H9 (cell line): Measurements from ENCODE around the gene ZSWIM4. TPM values are rescaled to one million over a fixed set of nuclear protein-coding genes. Genes with fewer than 3 reads are reported as not detected.

ENCODE experiments used
- DNase-seq: peaks from one replicate; pipeline ENCODE4 v3.0.0-alpha.2; 2017
- H2AFZ ChIP-seq: one replicate; pipeline ENCODE4 v1.6.1; 2013; ENCODE audit warnings: mild to moderate bottlenecking, low read length, control low read depth, moderate library complexity
- H2AK5ac ChIP-seq: 2 replicates; pipeline ENCODE4 v1.6.1; 2013; ENCODE audit warnings: low read length, control low read depth, mixed read lengths; ENCODE audit not compliant: insufficient read length
- H2BK120ac ChIP-seq: one replicate; pipeline ENCODE4 v1.6.1; 2013; ENCODE audit warnings: low read depth, mild to moderate bottlenecking, low read length, control low read depth, inconsistent platforms; ENCODE audit not compliant: poor library complexity, severe bottlenecking
- H2BK12ac ChIP-seq: 2 replicates; pipeline ENCODE4 v1.6.1; 2013; ENCODE audit warnings: low read length, control low read depth, mixed read lengths, low read depth; ENCODE audit not compliant: insufficient read length
- H2BK15ac ChIP-seq: 2 replicates; pipeline ENCODE4 v1.6.1; 2013; ENCODE audit warnings: low read depth, low read length, control low read depth
- H2BK20ac ChIP-seq: one replicate; pipeline ENCODE4 v1.6.1; 2013; ENCODE audit warnings: low read depth, mild to moderate bottlenecking, low read length, control low read depth, inconsistent platforms; ENCODE audit not compliant: poor library complexity, severe bottlenecking
- H2BK5ac ChIP-seq: 2 replicates; pipeline ENCODE4 v1.6.1; 2013; ENCODE audit warnings: low read length, control low read depth, mixed read lengths; ENCODE audit not compliant: insufficient read length
- H3K14ac ChIP-seq: 2 replicates; pipeline ENCODE4 v1.6.1; 2013; ENCODE audit warnings: low read length, control low read depth; ENCODE audit not compliant: insufficient read depth
- H3K18ac ChIP-seq: 2 replicates; pipeline ENCODE4 v1.6.1; 2013; ENCODE audit warnings: low read depth, mild to moderate bottlenecking, mixed read lengths, low read length, control low read depth; ENCODE audit not compliant: insufficient read length
- H3K23ac ChIP-seq: 2 replicates; pipeline ENCODE4 v1.6.1; 2013; ENCODE audit warnings: low read length, control low read depth, mixed read lengths, low read depth; ENCODE audit not compliant: insufficient read length
- H3K23me2 ChIP-seq: 2 replicates; pipeline ENCODE4 v1.6.1; 2013; ENCODE audit warnings: low read depth, mild to moderate bottlenecking, mixed read lengths, low read length, control low read depth; ENCODE audit not compliant: insufficient read length, poor library complexity, severe bottlenecking
- H3K27ac ChIP-seq: 2 replicates; pipeline ENCODE4 v1.5.1; 2013; ENCODE audit warnings: low read length, control low read depth, mixed read lengths, low read depth; ENCODE audit not compliant: insufficient read length
- H3K27me3 ChIP-seq: 2 replicates; pipeline ENCODE4 v1.6.1; 2013; ENCODE audit warnings: low read length, control low read depth, inconsistent platforms; ENCODE audit not compliant: insufficient read depth
- H3K4ac ChIP-seq: 2 replicates; pipeline ENCODE4 v1.6.1; 2013; ENCODE audit warnings: low read depth, mild to moderate bottlenecking, control low read depth, inconsistent platforms, low read length, moderate library complexity
- H3K4me1 ChIP-seq: 2 replicates; pipeline ENCODE4 v1.6.1; 2013; ENCODE audit warnings: low read length, control low read depth, inconsistent platforms; ENCODE audit not compliant: insufficient read depth
- H3K4me2 ChIP-seq: 2 replicates; pipeline ENCODE4 v1.6.1; 2013; ENCODE audit warnings: low read length, control low read depth, mixed read lengths; ENCODE audit not compliant: insufficient read length, insufficient read depth
- H3K56ac ChIP-seq: 2 replicates; pipeline ENCODE4 v1.6.1; 2013; ENCODE audit warnings: low read depth, mild to moderate bottlenecking, mixed read lengths, low read length, control low read depth; ENCODE audit not compliant: insufficient read length
- H3K79me1 ChIP-seq: 2 replicates; pipeline ENCODE4 v1.6.1; 2013; ENCODE audit warnings: low read depth, mild to moderate bottlenecking, moderate library complexity, low read length, control low read depth, inconsistent platforms; ENCODE audit not compliant: insufficient read depth, poor library complexity, severe bottlenecking
- H3K79me2 ChIP-seq: 2 replicates; pipeline ENCODE4 v1.6.1; 2013; ENCODE audit warnings: low read length, control low read depth, inconsistent platforms; ENCODE audit not compliant: insufficient read depth
- H3K9ac ChIP-seq: 2 replicates; pipeline ENCODE4 v1.6.1; 2013; ENCODE audit warnings: low read length, control low read depth, mixed read lengths; ENCODE audit not compliant: insufficient read length; ENCODE audit errors: extremely low read depth
- H3K9me3 ChIP-seq: one replicate; pipeline ENCODE4 v1.6.1; 2013; ENCODE audit warnings: low read depth, low read length, inconsistent platforms; ENCODE audit not compliant: control insufficient read depth
- H3T11ph ChIP-seq: one replicate; pipeline ENCODE4 v1.6.1; 2013; ENCODE audit warnings: mild to moderate bottlenecking, low read length, control low read depth, inconsistent platforms
- H4K20me1 ChIP-seq: one replicate; pipeline ENCODE4 v1.6.1; 2013; ENCODE audit not compliant: control insufficient read depth, insufficient read length, insufficient read depth
- H4K5ac ChIP-seq: 2 replicates; pipeline ENCODE4 v1.6.1; 2013; ENCODE audit warnings: low read depth, mild to moderate bottlenecking, mixed read lengths, low read length, control low read depth; ENCODE audit not compliant: insufficient read length
- H4K8ac ChIP-seq: replicated peaks from 2 replicates; pipeline ENCODE4 v1.6.1; 2013; ENCODE audit warnings: low read length, control low read depth, mixed read lengths, low read depth; ENCODE audit not compliant: insufficient read length
- H4K91ac ChIP-seq: 2 replicates; pipeline ENCODE4 v1.6.1; 2013; ENCODE audit warnings: low read depth, mild to moderate bottlenecking, moderate library complexity, mixed read lengths, low read length, control low read depth; ENCODE audit not compliant: insufficient read length
- H3K27ac Mint-ChIP-seq, 3 experiments: 2 replicates in 2 of 3; 3 replicates in 1 of 3; pipeline ENCODE4 v1.8.0; 2020 to 2021; ENCODE audit warnings: mixed read lengths in 3 of 3, mild to moderate bottlenecking in 1 of 3, moderate library complexity in 1 of 3
- H3K27me3 Mint-ChIP-seq: 2 replicates; pipeline ENCODE4 v1.8.0; 2021; ENCODE audit warnings: low read depth, mild to moderate bottlenecking, moderate library complexity, mixed read lengths
- H3K36me3 Mint-ChIP-seq, 3 experiments: 2 replicates in 2 of 3; 3 replicates in 1 of 3; pipeline ENCODE4 v1.8.0; 2020 to 2021; ENCODE audit warnings: low read depth in 3 of 3, mixed read lengths in 3 of 3; ENCODE audit not compliant: insufficient read depth in 1 of 3
- H3K4me1 Mint-ChIP-seq, 2 experiments: 2 replicates each; pipeline ENCODE4 v1.8.0; 2020; ENCODE audit warnings: mixed read lengths in 2 of 2
- H3K4me3 Mint-ChIP-seq, 2 experiments: 2 replicates in 1 of 2; 3 replicates in 1 of 2; pipeline ENCODE4 v1.8.0; 2020 to 2021; ENCODE audit warnings: mild to moderate bottlenecking in 2 of 2, mixed read lengths in 2 of 2, moderate library complexity in 1 of 2
- H3K9me3 Mint-ChIP-seq, 2 experiments: 2 replicates in 1 of 2; 3 replicates in 1 of 2; pipeline ENCODE4 v1.8.0; 2020; ENCODE audit warnings: mild to moderate bottlenecking in 2 of 2, mixed read lengths in 2 of 2, moderate library complexity in 1 of 2
- WGBS: extraction: QIAGEN DNeasy Blood & Tissue Kit; methylation state at CpG from one replicate; pipeline ENCODE4 v1.1.7; 2013; ENCODE audit warnings: missing lambda C conversion rate, low lambda C conversion rate, mixed read lengths; ENCODE audit not compliant: insufficient read length; ENCODE audit errors: extremely low coverage; 5-methylcytosine and 5-hydroxymethylcytosine counted together
- total RNA-seq: library from RNA; stranded (reverse); gene quantifications from 2 replicates; pipeline ENCODE4 v1.2.1, GENCODE V29; 2021
- TF ChIP-seq, protein P1 (sequence below): fragments of 200-600 bp; sonication (generic); conservative IDR thresholded peaks from 3 replicates; pipeline ENCODE4 v1.8.0; 2021; ENCODE audit warnings: antibody characterized with exemption, mild to moderate bottlenecking

Gene ZSWIM4
- total RNA-seq, 1 experiment from 2014 or later: 50.7 TPM

DNA sequence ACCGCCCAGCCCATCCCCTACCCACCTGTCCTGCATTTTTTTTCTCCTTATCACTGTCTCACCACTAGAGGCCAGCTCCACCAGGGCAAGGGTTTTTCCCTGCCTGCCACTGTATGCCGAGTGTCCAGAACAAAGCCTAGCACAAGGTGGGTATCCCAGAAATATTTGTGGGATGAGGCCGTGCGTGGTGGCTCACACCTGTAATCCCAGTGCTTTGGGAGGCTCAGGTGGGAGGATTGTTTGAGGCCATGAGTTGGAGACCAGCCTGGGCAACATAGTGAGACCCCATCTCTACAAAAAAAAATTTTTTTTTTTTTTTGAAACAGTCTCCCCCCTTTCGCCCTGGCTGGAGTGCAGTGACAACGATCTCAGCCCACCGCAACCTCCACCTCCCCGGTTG, 33.8 kb upstream of the ZSWIM4 start:
- H2BK15ac ChIP-seq: no peak overlapping the region
- peaks cover 1% of the 10 kb centered on the region for H3K27me3 Mint-ChIP-seq
- no peak overlapping the region for H3T11ph ChIP-seq
- peaks cover 13 to 59% (median 56%) of the 10 kb centered on the region in 3 experiments; a peak in 6 of 7 replicates for H3K36me3 Mint-ChIP-seq
- H3K4me1 ChIP-seq: no peaks in the 10 kb centered on the region; the same call in 1 of the 2 replicates
- H2AFZ ChIP-seq: no peak overlapping the region
- H3K27ac ChIP-seq: no peak overlapping the region
- no peak overlapping the region for H3K18ac ChIP-seq
- H3K56ac ChIP-seq: no peak overlapping the region
- DNase-seq: no peak
- H2BK120ac ChIP-seq: no peak overlapping the region
- H3K23me2 ChIP-seq: peaks cover 4% of the 10 kb centered on the region
- no peaks in the 10 kb centered on the region for H4K20me1 ChIP-seq
- no peak overlapping the region for H3K27ac Mint-ChIP-seq
- H3K79me2 ChIP-seq: no peaks in the 10 kb centered on the region
- H3K4me1 Mint-ChIP-seq: peaks cover 6 to 8% of the 10 kb centered on the region in 2 experiments
- WGBS: no CpG with 5 or more reads among the region's 8 CpGs
- H3K4ac ChIP-seq: no peak overlapping the region
- no peak overlapping the region for H4K91ac ChIP-seq
- H2BK12ac ChIP-seq: no peak overlapping the region
- no peaks in the 10 kb centered on the region for H3K9me3 ChIP-seq
- no peak overlapping the region for H2BK5ac ChIP-seq
- H3K9me3 Mint-ChIP-seq: no peaks in the 10 kb centered on the region
- TF ChIP-seq, protein P1, sequence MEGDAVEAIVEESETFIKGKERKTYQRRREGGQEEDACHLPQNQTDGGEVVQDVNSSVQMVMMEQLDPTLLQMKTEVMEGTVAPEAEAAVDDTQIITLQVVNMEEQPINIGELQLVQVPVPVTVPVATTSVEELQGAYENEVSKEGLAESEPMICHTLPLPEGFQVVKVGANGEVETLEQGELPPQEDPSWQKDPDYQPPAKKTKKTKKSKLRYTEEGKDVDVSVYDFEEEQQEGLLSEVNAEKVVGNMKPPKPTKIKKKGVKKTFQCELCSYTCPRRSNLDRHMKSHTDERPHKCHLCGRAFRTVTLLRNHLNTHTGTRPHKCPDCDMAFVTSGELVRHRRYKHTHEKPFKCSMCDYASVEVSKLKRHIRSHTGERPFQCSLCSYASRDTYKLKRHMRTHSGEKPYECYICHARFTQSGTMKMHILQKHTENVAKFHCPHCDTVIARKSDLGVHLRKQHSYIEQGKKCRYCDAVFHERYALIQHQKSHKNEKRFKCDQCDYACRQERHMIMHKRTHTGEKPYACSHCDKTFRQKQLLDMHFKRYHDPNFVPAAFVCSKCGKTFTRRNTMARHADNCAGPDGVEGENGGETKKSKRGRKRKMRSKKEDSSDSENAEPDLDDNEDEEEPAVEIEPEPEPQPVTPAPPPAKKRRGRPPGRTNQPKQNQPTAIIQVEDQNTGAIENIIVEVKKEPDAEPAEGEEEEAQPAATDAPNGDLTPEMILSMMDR: peak; percentile 27; the same call in 1 of the 3 replicates
- H4K8ac ChIP-seq: no peak overlapping the region
- H3K23ac ChIP-seq: no peak overlapping the region
- H3K4me3 Mint-ChIP-seq: no peak overlapping the region
- H3K27me3 ChIP-seq: no peaks in the 10 kb centered on the region
- no peak overlapping the region for H2BK20ac ChIP-seq
- H3K4me2 ChIP-seq: no peak overlapping the region
- H4K5ac ChIP-seq: no peak overlapping the region
- no peak overlapping the region for H3K9ac ChIP-seq
- H2AK5ac ChIP-seq: no peak overlapping the region
- no peaks in the 10 kb centered on the region for H3K79me1 ChIP-seq
- H3K14ac ChIP-seq: no peak overlapping the region
